GM20431 (cell line): ENCODE measurements around the gene IRAK1BP1.
"Not testable (repeated sequence)": the region's sequence is repeated elsewhere in the genome, so short reads cannot be mapped to it uniquely, and the experiment has no call there.

Experiments used
- in situ Hi-C: fragments of 300-500 bp; cut with MseI, MboI; formaldehyde crosslinking; loops from one replicate; pipeline ENCODE4 v1.15.0; 2020; ENCODE audit warnings: low sequenced_read_pairs; ENCODE audit not compliant: unreplicated experiment

IRAK1BP1 gene, protein sequence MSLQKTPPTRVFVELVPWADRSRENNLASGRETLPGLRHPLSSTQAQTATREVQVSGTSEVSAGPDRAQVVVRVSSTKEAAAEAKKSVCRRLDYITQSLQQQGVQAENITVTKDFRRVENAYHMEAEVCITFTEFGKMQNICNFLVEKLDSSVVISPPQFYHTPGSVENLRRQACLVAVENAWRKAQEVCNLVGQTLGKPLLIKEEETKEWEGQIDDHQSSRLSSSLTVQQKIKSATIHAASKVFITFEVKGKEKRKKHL

DNA sequence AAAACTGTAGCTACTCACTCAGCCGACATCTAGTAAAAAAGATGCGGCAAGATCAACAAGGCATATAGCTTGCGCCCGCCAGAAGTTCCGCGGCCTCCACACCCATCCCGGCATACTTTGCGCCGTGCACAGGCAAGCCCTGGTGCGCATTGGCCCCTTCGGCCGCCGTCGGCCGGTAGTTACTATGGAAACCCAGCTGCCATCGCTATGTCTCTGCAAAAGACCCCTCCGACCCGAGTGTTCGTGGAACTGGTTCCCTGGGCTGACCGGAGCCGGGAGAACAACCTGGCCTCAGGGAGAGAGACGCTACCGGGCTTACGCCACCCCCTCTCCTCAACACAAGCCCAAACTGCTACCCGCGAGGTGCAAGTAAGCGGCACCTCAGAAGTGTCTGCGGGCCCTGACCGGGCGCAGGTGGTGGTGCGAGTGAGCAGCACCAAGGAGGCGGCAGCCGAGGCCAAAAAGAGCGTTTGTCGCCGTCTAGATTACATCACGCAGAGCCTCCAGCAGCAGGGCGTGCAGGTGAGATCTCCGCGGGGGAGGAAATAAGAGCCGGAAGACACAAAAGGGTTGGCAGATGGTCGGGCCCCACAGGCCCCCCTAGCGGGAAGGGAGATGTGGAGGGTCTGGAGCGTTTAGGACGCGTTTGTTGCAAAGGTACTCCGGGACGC lies at the start of gene IRAK1BP1:
Gene IRAK1BP1, plus strand, starts transcription at position 182 of the 671 bp plus-strand sequence. Its CDS starts 26 bp downstream, at position 208.
- in situ Hi-C loops, result no loop called here

DNA sequence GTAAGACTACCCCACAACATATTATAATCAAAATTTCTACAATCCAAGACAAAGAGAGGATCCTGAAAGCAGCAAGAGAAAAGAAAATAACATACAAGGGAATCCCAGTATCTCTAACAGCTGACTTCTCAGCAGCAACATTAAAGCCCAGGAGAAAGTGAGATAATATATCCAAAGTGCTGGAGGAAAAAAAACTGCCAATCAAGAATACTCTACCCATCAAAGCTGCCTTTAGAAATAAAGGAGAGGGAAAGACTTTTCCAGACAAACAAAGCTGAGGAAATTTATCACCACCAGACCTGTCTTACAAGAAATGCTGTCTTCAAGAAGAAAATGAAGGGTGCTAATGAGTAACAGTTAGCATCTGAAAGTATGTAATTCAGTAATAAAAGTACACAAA lies 43.3 kb upstream of the IRAK1BP1 start:
- in situ Hi-C loops, result no loop called here

DNA sequence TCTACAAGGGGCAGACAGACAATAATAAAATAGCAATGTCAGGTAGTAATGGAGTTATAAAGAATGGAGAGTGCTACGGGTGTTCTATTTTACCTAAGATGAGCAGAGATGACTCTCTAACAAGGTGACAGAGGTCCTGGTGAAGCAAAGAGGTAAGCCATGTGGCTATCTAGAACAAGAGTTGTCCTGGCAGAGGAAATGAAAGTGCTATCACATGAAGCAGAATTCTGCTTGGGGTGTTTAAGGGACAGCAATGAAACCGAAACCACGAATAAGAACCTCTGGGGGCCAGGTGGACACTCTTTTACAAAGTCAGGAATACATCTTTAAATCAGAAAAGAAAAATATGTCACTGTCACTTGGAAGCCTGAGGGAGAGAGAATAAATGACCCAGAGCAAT lies 37.9 kb upstream of the IRAK1BP1 start:
- in situ Hi-C loops, result no loop called here

DNA sequence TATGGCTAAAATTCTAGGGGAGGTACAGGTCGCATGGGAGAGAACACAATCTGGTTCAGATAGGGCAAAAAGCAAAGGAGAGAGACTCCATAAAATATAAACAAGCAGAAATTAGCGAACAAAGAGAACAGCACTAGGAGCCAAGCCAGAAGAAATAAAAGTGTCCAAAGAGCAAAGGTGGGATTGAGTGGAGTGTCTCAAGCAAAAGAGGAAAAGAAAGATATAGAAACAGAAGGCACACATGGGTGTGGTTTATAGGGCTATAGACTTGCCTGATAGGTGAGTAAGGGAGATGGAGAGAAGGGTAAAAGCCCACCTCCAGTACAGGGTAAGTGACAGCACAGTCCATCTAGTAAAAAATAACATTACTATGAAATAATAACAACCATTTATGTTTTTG lies 36.5 kb upstream of the IRAK1BP1 start:
- in situ Hi-C loops, result no loop called here

DNA sequence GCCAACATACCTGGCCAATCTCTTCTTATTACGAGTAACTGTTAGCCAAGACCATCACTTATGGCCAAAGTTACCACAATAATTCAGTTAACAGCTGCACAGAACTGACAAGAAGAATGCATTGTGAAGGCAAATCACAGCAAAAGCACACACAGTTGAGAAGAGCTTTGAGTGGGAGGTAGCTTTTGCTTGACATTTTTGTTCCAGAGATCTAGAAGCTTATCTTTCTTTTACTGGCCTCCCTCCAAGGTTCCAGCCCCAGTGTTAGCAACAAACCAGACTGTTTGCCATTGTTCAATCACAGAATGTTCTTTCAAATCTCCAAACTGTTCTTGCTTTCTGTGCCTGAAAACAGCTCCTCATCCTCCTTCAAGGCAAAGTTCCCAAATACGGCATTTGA lies 35.9 kb upstream of the IRAK1BP1 start:
- in situ Hi-C loops, result no loop called here

DNA sequence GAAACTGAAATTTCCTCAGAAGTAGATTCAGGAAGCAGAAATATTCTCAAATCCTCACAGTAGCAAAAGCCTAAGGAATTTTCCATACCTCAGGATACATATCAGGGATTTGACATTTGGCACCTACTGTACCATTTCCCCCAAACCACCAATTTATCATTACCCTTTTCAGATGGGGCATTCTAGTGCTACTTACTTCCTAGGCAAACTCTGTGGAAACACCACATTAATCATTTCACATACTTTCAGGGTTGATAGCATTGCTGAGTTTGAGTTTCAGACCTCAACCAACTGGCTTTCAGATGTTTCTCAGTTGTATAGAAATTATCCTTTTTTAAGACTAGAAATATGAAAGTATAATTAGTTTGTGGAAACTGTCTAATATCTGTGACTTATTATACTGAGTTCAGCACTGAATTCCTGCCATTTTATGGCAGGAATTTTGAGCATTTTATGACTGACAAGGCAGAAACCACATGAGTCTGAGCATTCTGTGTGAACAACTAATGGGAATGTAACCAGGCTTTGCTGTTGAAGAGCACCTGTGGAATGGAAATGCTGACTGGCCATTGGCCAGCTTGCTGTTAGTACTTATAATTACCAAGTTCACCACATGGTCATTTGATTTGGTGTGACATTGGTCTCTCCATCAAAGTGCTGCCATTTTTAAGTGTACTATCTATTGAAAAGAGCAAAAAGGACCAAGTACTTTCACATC lies 35.1 kb upstream of the IRAK1BP1 start:
- in situ Hi-C loops, result no loop called here

DNA sequence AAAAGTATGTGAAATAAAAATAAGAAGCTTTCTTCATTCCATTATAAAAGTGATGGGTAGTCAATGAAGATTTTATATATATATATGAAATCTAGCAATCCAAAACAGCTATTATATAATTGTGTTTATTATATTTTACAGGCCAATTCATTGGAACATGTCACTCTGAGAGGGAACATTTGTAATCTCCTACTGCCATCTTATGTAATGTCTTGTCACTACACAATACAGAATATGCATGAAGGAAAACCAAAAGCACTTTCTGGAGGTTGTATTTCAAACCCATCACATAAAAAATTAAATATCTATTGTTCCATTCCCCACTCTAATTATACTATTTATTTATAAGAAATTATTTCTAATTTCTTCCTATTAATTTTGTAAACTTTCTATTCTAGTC lies 31.5 kb upstream of the IRAK1BP1 start:
- in situ Hi-C loops, result no loop called here

DNA sequence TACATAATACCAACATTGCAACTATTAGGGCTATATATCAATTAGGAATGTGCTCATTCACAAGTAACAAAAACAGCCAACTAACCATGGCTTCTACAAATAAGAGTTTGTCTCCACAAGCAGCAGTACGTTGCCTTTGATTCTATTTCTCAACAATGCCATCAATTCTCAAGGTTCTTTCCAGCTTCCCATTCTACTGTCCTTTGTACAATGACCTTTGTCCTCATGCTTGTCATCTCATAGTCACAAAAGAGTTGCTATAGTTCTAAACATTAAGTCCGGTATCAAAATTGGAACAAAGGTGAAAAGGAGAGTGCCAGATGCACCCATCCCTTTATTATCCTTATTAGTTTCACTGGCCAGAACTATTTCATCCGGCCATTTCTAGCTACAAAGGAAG lies 30.8 kb upstream of the IRAK1BP1 start:
- in situ Hi-C loops, result no loop called here

DNA sequence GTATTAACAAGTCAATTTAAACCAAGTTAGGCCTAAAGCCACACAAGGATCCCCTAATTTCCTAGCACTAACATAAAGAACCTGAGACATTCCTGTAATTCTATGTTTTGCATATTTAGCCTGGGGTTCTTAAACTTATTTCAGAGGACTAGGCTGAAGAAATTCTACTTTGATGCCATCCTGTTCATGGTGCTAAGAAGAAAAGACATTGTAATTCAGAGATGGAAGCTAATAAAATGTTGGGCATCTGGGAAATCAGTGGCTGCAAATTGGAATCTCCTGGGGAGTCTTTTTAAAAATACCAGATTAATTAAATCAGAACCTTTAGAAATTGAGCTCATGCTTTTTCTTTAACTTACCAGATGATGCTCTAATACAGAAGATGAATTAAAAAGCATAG lies 26.2 kb upstream of the IRAK1BP1 start:
- in situ Hi-C loops, result no loop called here

DNA sequence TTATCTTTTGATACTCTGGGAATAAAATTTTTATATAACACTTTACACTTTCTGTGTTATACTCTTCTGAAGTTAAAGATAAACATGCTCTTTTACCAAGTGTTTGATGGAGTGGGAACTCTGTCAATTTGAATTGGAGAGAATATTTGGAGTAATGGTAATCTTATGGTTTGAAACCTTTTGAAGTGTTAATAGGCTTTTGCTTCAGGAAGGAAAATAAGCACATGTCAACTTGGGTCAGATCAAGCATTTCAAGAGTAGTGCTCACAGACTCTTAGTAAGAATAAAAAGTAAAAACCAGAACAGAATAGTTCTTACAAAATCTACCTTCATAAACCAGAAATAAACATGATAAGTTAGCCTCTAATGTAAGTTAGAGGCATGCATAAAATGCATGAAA lies 24.4 kb upstream of the IRAK1BP1 start:
- in situ Hi-C loops, result no loop called here

DNA sequence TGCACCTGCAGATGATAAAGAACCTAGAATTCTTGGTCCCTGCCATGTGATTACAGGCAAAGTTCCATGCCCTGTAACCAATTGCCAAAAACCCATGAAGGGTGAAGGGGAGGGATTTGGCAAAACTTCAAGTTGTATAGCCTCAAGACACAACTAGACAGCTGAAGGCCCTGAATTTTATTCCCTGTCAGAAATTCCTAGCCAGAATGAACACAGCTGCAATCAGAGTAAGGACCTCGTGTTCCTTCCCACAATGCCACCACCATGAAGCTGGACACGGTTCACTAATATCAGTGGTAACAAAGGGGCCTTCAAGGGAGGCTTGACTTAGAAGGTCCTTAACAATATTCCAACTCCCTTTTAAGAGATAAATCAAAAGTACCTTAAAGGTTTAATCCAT lies 22.5 kb upstream of the IRAK1BP1 start:
- in situ Hi-C loops, result no loop called here

DNA sequence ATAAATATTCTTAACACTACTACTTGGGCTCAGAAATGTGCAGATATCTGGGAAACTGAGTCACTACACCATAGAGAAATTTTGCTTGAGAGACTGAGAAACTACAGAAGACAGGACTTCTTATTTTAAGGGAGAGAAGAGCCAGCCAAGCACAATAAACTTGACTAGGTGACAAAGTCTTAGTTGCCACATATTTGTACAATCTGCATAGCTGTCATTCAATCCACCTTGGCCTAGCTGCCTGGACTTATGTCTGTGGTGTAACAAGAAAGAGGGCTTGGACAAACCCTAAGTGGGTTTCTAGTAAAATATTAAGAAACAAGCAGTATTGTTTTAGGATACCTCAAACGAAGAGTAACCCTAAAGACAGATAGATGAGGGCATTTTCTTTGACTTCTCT lies 21.8 kb upstream of the IRAK1BP1 start:
- in situ Hi-C loops, result no loop called here

DNA sequence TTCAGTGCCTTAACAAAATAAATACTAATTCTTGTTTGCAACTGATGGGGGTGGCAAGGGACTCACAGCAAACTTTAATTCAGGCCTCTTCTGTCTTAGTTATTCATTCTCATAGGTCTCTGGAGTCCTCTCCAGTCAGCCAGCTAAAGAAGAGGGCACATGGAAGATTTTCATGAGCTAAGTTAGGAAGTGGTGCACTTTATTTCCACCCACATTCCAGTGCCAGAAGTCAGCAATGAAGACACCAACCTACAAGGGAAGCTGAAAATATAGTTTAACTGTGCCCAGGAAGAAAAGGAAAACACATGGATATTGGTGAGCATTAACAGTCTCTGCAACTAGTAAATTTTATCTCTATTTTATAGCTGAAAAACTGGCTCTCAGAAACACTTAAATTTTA lies 16.7 kb upstream of the IRAK1BP1 start:
- in situ Hi-C loops, result no loop called here

DNA sequence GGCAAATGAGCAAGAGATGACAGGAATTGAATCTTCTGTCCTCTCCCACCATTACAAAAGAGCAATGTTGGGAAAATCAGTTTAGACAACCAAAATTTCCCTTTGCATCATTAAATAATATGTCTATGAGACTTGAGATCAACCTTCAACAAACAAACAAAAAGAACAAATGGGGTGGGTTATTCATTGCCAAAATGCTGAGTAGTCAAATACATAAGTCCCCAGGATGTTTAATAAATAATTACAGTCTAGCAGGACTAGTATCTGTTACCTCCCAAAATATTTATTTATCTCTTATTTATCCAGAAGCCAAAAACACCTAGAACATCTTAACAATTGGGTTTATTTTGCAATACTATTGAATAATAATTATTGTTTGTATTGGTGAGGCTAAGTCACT lies 16.2 kb upstream of the IRAK1BP1 start:
- in situ Hi-C loops, result no loop called here

DNA sequence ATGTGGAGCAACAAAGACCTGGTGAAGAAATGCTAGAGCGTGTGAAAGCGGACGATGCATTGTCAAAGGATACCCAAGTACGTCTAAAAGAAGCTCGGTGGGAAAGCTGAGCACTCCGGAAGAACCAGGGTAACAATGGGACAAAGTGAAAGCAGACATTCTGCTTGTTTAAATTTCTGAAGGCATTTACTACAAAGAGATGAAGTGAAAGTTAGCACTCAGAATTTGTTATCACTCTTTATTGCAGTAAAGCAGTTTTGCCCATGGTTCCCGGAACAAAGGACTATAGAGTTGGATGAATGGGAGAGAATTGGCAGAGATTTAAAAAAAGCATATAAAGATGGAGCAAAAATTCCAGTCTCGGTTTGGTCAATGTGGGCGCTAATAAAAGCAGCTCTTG lies 12.8 kb upstream of the IRAK1BP1 start:
- in situ Hi-C loops, result no loop called here

DNA sequence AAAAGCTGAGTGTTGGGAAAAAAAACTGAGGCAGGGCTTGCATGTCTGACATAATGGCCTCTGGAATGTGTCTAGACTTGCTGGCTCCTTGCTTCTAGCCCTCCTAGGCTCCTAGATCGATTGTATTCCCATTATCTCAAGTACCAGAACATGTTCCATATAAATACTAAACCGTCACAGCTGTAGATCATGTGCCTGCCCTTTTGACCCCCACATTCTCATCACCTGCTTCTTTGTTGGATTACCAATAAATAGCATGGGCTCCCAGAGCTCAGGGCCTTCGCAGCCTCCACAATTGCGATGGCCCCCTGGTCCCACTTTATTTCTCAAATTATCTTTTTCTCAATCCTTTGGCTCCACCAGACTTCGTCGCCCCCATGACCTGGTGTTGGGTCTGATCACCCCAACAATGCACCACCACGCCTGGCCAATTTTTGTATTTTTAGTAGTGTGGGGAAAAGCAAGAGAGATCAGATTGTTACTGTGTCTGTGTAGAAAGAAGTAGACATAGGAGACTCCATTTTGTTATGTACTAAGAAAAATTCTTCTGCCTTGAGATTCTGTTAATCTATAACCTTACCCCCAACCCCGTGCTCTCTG lies 8.9 kb upstream of the IRAK1BP1 start:
- in situ Hi-C loops, result not testable (repeated sequence)

DNA sequence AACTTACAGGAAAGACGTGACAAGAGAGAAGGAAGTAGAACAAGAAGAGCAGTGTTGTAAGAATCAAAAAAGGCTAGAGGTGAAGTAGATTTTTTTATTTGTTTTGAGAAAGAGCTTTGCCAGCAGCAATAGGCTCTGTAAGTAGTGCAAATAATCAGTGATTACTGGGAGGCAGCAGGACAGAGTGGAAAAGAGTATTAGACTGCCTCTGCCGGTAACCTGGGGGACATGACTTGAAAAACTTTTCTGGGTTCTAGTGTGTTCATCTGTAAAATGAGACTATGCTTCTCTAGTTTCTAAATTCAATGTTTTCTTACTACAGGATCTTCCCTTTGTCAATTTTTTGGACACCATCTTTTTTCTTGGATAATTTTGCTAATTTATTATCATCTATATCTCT lies 5.8 kb upstream of the IRAK1BP1 start:
- in situ Hi-C loops, result no loop called here

DNA sequence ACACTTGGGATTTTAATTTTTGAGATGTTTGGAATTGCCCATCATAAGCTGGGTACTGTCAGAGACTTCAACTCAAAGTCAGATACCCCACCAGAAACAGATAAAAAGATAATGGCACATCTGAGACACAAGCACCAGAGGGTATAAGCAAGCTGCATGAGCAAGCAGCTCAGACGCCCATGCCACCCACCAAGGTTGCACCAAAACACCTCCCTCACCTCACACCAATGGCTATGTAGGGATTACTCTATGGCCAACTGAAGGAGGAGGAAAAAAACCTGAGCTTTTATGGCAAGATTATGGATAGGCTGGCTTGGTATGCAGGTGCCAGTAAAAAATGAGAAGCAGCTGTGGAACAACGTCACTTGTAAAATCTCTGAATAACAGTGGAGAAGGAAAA lies 3.8 kb upstream of the IRAK1BP1 start:
- in situ Hi-C loops, result no loop called here

DNA sequence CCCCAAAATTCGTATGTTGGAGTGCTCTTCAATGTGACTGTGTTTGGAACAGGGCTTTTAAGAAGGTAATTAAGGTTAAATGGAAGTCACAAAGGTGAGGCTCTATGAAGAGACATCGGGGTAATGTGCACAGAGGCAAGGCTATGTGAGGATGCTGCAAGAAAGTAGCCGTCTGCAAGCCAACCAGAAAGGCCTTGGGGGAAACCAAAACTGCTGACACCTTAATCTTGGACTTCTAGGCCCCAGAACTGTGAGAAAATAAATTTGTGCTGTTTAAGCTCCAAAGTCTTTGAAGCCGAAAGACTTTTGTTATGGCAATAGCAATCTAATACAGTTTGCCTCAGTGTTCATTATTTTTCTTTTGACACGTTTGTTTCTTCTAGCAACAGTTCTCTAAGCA lies 2.4 kb upstream of the IRAK1BP1 start:
- in situ Hi-C loops, result no loop called here

DNA sequence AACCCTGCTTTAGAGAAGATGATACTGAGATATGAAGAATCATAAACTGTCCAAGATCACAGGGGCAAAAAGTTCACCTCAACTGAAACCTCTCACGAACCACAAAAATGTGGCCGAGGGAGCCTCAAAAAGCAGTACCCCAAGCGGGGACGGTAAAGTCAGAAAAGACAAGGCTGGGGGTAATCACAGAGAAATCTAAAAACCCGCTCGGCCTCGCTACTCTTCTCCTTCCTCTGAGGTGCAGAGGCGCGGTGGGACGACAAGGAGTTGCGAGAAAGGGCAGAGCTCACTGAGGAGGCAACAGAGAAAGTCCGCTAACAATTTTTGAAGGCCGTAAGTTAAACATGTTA lies 356 bp upstream of the IRAK1BP1 start:
- in situ Hi-C loops, result no loop called here

DNA sequence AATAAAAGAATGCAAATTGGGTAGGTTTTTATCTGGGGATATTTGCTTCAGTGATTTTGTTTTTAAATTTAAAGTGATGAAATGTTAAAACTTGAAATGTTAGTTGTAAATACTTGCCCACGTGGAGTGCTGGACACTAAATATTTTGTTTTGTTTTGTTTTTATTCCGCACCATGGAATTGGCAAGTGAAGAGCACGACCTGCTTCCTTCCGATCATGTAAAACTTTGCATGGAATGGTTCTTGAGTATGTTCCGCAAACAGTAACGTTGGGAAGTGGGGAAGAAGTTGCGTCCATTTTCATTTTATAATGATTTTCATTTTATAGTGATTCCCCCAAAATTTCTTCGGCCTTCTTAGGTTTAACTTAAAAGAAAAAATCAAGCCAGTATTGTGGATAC lies 765 bp downstream of the IRAK1BP1 start:
- in situ Hi-C loops, result no loop called here
